ENCODE results near the gene TPTE2.

DNA sequence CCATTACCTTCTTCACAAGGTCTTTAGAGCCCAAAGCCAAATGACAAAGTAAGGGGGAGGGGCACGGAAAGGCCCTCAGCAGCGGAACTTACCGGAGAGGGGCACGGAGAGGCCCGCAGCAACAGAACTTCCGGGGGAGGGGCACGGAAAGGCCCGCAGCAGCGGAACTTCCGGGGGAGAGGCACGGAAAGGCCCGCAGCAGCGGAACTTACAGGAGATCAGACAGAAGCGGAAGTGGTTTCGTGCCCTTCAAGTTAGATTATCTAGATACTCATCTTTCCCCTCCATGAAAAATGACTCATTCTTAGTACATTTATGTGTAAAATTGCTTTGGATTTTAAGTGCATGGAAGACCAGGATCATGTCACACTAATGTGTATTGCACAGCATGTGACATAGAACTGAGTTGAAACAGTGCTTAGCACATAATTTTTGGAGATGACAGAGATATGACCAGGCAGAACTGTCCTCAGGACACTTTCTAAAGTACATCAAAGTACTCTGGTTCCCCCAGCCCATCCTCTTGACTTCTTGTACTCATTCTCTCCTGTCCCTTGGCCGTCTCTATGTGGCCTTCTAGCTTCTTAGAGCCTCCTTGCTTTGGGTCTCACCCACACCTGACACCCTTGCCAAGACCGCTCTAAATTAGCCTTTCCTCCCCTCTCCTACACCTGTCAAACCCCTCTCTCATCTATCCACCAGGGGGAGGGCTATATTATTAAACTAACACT is 25.7 kb upstream of the TPTE2 start:
- TF ChIP-seq, protein P1, sequence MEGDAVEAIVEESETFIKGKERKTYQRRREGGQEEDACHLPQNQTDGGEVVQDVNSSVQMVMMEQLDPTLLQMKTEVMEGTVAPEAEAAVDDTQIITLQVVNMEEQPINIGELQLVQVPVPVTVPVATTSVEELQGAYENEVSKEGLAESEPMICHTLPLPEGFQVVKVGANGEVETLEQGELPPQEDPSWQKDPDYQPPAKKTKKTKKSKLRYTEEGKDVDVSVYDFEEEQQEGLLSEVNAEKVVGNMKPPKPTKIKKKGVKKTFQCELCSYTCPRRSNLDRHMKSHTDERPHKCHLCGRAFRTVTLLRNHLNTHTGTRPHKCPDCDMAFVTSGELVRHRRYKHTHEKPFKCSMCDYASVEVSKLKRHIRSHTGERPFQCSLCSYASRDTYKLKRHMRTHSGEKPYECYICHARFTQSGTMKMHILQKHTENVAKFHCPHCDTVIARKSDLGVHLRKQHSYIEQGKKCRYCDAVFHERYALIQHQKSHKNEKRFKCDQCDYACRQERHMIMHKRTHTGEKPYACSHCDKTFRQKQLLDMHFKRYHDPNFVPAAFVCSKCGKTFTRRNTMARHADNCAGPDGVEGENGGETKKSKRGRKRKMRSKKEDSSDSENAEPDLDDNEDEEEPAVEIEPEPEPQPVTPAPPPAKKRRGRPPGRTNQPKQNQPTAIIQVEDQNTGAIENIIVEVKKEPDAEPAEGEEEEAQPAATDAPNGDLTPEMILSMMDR (IDR thresholded peaks at IDR 0.05; ENCODE audit: control extremely low read depth in 1 of 3, insufficient read depth in 1 of 3, low read depth in 1 of 3, low read length in 3 of 3), result no peak
- TF ChIP-seq EZH2 (IDR thresholded peaks at IDR 0.05; ENCODE audit: low read depth, low read length, severe bottlenecking) (no peak), POLR2A (IDR thresholded peaks at IDR 0.05; ENCODE audit: control extremely low read depth in 1 of 2, low read depth in 2 of 2, low read length in 2 of 2) (no peak), TAF1 (IDR thresholded peaks at IDR 0.05; ENCODE audit: low read depth, low read length) (no peak), RAD21 (IDR thresholded peaks at IDR 0.05 in 1 of 2, conservative IDR thresholded peaks at IDR 0.05 in 1 of 2; ENCODE audit: low read depth in 2 of 2, low read length in 2 of 2) (no peak)
- TF ChIP-seq, protein P2, sequence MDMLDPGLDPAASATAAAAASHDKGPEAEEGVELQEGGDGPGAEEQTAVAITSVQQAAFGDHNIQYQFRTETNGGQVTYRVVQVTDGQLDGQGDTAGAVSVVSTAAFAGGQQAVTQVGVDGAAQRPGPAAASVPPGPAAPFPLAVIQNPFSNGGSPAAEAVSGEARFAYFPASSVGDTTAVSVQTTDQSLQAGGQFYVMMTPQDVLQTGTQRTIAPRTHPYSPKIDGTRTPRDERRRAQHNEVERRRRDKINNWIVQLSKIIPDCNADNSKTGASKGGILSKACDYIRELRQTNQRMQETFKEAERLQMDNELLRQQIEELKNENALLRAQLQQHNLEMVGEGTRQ (IDR thresholded peaks at IDR 0.05; ENCODE audit: low read length), result no peak

All from H1 (cell line).